ENCODE results near the gene HOXC4. TPM values are rescaled to one million over a fixed set of nuclear protein-coding genes. Genes with fewer than 3 reads are reported as not detected.

HOXC4 gene
- total RNA-seq, 1 experiment from 2014 or later = not detected

- Histone ChIP-seq H2BK5ac (ENCODE audit: insufficient read length, low read length) (no peak overlapping the region), H3K79me2 (ENCODE audit: insufficient read depth, low read length) (no peaks in the 10 kb centered on the region), H3K4ac (ENCODE audit: low read depth, low read length) (no peak overlapping the region), H3K9ac (ENCODE audit: extremely low read depth, insufficient read length, low read length) (no peak overlapping the region), H2BK15ac (ENCODE audit: low read depth, low read length) (no peak overlapping the region), H2BK120ac (ENCODE audit: low read depth, low read length, poor library complexity, severe bottlenecking) (no peak overlapping the region), H2BK20ac (ENCODE audit: low read depth, low read length, poor library complexity, severe bottlenecking) (no peak overlapping the region), H2AK5ac (ENCODE audit: insufficient read length, low read length) (no peak overlapping the region), H2AFZ (ENCODE audit: low read length) (no peak overlapping the region), H3K27me3 (ENCODE audit: insufficient read depth, low read length) (peaks cover 99% of the 10 kb centered on the region), H3K56ac (ENCODE audit: insufficient read length, low read depth, low read length) (no peak overlapping the region), H3T11ph (ENCODE audit: low read length) (no peak overlapping the region), H3K23ac (ENCODE audit: insufficient read length, low read depth, low read length) (no peak overlapping the region), H3K23me2 (ENCODE audit: insufficient read length, low read depth, low read length, poor library complexity, severe bottlenecking) (no peaks in the 10 kb centered on the region), H4K91ac (ENCODE audit: insufficient read length, low read depth, low read length) (no peak overlapping the region), H4K5ac (ENCODE audit: insufficient read length, low read depth, low read length) (no peak overlapping the region), H3K4me1 (ENCODE audit: insufficient read depth, low read length) (no peaks in the 10 kb centered on the region), H3K4me2 (ENCODE audit: insufficient read depth, insufficient read length, low read length) (no peak overlapping the region), H4K8ac (replicated peaks; ENCODE audit: insufficient read length, low read depth, low read length) (no peak overlapping the region), H4K20me1 (ENCODE audit: control insufficient read depth, insufficient read depth, insufficient read length) (no peaks in the 10 kb centered on the region), H3K9me3 (ENCODE audit: control insufficient read depth, low read depth, low read length) (no peaks in the 10 kb centered on the region), H3K79me1 (ENCODE audit: insufficient read depth, low read depth, low read length, poor library complexity, severe bottlenecking) (no peaks in the 10 kb centered on the region), H3K14ac (ENCODE audit: insufficient read depth, low read length) (no peak overlapping the region), H3K18ac (ENCODE audit: insufficient read length, low read depth, low read length) (no peak overlapping the region), H3K27ac (ENCODE audit: insufficient read length, low read depth, low read length) (no peak overlapping the region), H2BK12ac (ENCODE audit: insufficient read length, low read depth, low read length) (no peak overlapping the region)
- H3K4me1 Mint-ChIP-seq = peaks cover 11 to 21% of the 10 kb centered on the region in 2 experiments
- H3K27ac Mint-ChIP-seq = no peak overlapping the region
- peaks cover 2 to 9% of the 10 kb centered on the region in 2 experiments; a peak in 4 of 5 replicates for H3K9me3 Mint-ChIP-seq
- no CpG with 5 or more reads among the region's 5 CpGs for WGBS (ENCODE audit: extremely low coverage, insufficient read length, low lambda C conversion rate)
- peaks cover 100% of the 10 kb centered on the region for H3K27me3 Mint-ChIP-seq (ENCODE audit: low read depth)
- no peak for DNase-seq
- no peak overlapping the region for H3K4me3 Mint-ChIP-seq
- TF ChIP-seq CTCF (conservative IDR thresholded peaks at IDR 0.05) = no peak
- H3K36me3 Mint-ChIP-seq (ENCODE audit: insufficient read depth in 1 of 3, low read depth in 3 of 3) = no peaks in the 10 kb centered on the region
These were observed 28.9 kb upstream of the HOXC4 start for GRCh38 chr12:54024581-54025305.

Data from H9 (cell line).